Neural cell (in vitro differentiated cells): ENCODE data around the gene INPP4B.

Experiments used
- CTCF ChIP-seq: fragments of 450-650 bp; IDR thresholded peaks from 2 replicates; pipeline ENCODE4 v1.5.1; 2014; ENCODE audit warnings: antibody characterized with exemption, mild to moderate bottlenecking, moderate library complexity; ENCODE audit not compliant: poor library complexity, severe bottlenecking
- EZH2 ChIP-seq: fragments of 200-600, 300-800 bp; shearing (Covaris generic), sonication (generic); IDR thresholded peaks from 2 replicates; pipeline ENCODE4 v1.6.1; 2014; ENCODE audit warnings: antibody characterized with exemption, low read length, borderline replicate concordance, mild to moderate bottlenecking; ENCODE audit not compliant: insufficient read depth, poor library complexity, severe bottlenecking
- REST ChIP-seq: IDR thresholded peaks from 2 replicates; pipeline ENCODE4 v1.6.1; 2012; ENCODE audit warnings: borderline replicate concordance
- TAF1 ChIP-seq: IDR thresholded peaks from 2 replicates; pipeline ENCODE4 v1.6.1; 2012; ENCODE audit warnings: low read depth

DNA sequence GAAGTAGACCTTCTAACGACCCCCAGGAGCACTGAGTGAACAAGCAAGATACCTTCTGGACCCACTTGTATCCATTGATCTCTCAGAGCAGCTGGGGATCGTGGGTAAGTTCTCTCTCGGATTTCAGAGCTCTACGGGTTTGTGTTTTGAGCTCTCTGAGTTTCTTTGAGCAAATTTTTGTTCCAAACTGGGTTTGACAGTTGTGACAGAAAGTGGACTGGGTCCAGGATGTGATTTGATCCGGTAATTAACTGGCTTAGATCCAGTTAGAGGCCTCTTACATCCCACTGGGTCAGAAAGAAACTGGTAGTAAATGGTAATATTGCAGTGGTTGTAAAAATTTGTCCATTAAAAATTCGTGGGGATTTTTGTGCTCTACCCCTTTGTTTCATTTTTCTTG is 459.2 kb downstream of the INPP4B start:
- no peak for TF ChIP-seq EZH2
- TF ChIP-seq CTCF: no peak
- TF ChIP-seq TAF1: no peak
- TF ChIP-seq REST: no peak
